OCI-LY3 (cell line): ENCODE results near the gene RCN2.
A peak's percentile ranks its signal among the peaks of the same experiment; 100 is the strongest.

Source experiments
- H2AFZ ChIP-seq: fragments of 200-600, 300-600 bp; shearing (Covaris generic); 2 replicates; pipeline ENCODE4 v1.6.0; 2014; ENCODE audit warnings: antibody characterized with exemption, low read depth, low read length
- H3K27ac ChIP-seq: fragments of 200-600, 300-600 bp; sonication (generic); 2 replicates; pipeline ENCODE4 v1.5.1; 2014; ENCODE audit warnings: mild to moderate bottlenecking, low read length, moderate library complexity, mixed read lengths
- H3K27me3 ChIP-seq: fragments of 200-600, 300-600 bp; sonication (generic); 2 replicates; pipeline ENCODE4 v1.6.1; 2014; ENCODE audit warnings: low read depth, low read length, mixed read lengths
- H3K36me3 ChIP-seq: fragments of 200-600, 300-600 bp; sonication (generic); replicated peaks from 2 replicates; pipeline ENCODE3; 2014; ENCODE audit warnings: low read depth, low read length, mixed read lengths
- H3K4me1 ChIP-seq: fragments of 300-600, 200-600 bp; sonication (generic); 2 replicates; pipeline ENCODE4 v1.6.1; 2014; ENCODE audit warnings: low read length, mixed read lengths
- H3K4me2 ChIP-seq: fragments of 200-600, 300-600 bp; sonication (generic); 2 replicates; pipeline ENCODE4 v1.6.1; 2014; ENCODE audit warnings: low read length, mixed read lengths
- H3K4me3 ChIP-seq: fragments of 300-600, 200-600 bp; sonication (generic); 2 replicates; pipeline ENCODE4 v1.5.1; 2014; ENCODE audit warnings: antibody characterized with exemption, mild to moderate bottlenecking, low read length, moderate library complexity
- H3K79me2 ChIP-seq: fragments of 300-600, 200-600 bp; shearing (Covaris generic); 2 replicates; pipeline ENCODE4 v1.6.1; 2014; ENCODE audit warnings: mild to moderate bottlenecking, low read length, mixed read lengths
- H3K9ac ChIP-seq: fragments of 300-600, 200-600 bp; shearing (Covaris generic); 2 replicates; pipeline ENCODE4 v1.6.0; 2014; ENCODE audit warnings: mild to moderate bottlenecking, low read length, moderate library complexity
- H3K9me3 ChIP-seq: fragments of 200-600, 300-600 bp; shearing (Covaris generic); 2 replicates; pipeline ENCODE4 v1.6.1; 2014; ENCODE audit warnings: low read length, mixed read lengths; ENCODE audit not compliant: insufficient read depth
- H4K20me1 ChIP-seq: fragments of 200-600, 300-600 bp; sonication (generic); 2 replicates; pipeline ENCODE4 v1.6.1; 2016; ENCODE audit warnings: low read length, mixed read lengths; ENCODE audit not compliant: insufficient read depth
- CTCF ChIP-seq: fragments of 200-600, 300-600 bp; sonication (generic); IDR thresholded peaks from 2 replicates; pipeline ENCODE4 v1.5.1; 2014; ENCODE audit warnings: antibody characterized with exemption, low read length, low read depth
- EZH2phosphoT487 ChIP-seq: fragments of 200-600 bp; shearing (Covaris generic); IDR thresholded peaks from 2 replicates; pipeline ENCODE4 v1.6.1; 2018; ENCODE audit warnings: antibody characterized with exemption, mixed run types, low read depth

The RCN2 gene

GRCh38 chr15:76953913-76954312, 22.4 kb downstream of the RCN2 start:
- Histone ChIP-seq H3K79me2 (no peaks in the 10 kb centered on the region), H2AFZ (no peak overlapping the region), H3K4me3 (no peak overlapping the region), H3K36me3 (peaks cover 17% of the 10 kb centered on the region), H3K9me3 (no peaks in the 10 kb centered on the region), H3K4me2 (no peak overlapping the region), H3K9ac (no peak overlapping the region), H3K27me3 (no peaks in the 10 kb centered on the region), H3K27ac (no peak overlapping the region), H4K20me1 (no peaks in the 10 kb centered on the region), H3K4me1 (no peaks in the 10 kb centered on the region)
- TF ChIP-seq EZH2phosphoT487 = no peak
- no peak for TF ChIP-seq CTCF

- Histone ChIP-seq H3K27ac (no peak overlapping the region), H3K4me2 (no peak overlapping the region), H3K9ac (no peak overlapping the region), H3K4me1 (no peaks in the 10 kb centered on the region), H4K20me1 (no peaks in the 10 kb centered on the region), H3K36me3 (peaks cover 12% of the 10 kb centered on the region), H3K4me3 (no peak overlapping the region), H3K27me3 (no peaks in the 10 kb centered on the region), H3K79me2 (no peaks in the 10 kb centered on the region), H3K9me3 (no peaks in the 10 kb centered on the region), H2AFZ (no peak overlapping the region)
- TF ChIP-seq EZH2phosphoT487 (no peak), CTCF (no peak)
These were observed 23.2 kb downstream of the RCN2 start for GRCh38 chr15:76954744-76955143.

- TF ChIP-seq EZH2phosphoT487 (no peak), CTCF (no peak)
- peaks cover 28% of the 10 kb centered on the region for H3K4me1 ChIP-seq
These were observed 29.9 kb downstream of the RCN2 start for GRCh38 chr15:76961268-76962011.

GRCh38 chr15:76962337-76963013, 30.9 kb downstream of the RCN2 start:
- H2AFZ ChIP-seq = peak overlapping the region; percentile 91
- no peaks in the 10 kb centered on the region for H3K36me3 ChIP-seq
- H3K27ac ChIP-seq = peak overlapping the region; percentile 39
- peaks cover 33% of the 10 kb centered on the region for H3K4me1 ChIP-seq
- H3K4me3 ChIP-seq = peak overlapping the region; percentile 51
- peak overlapping the region; percentile 31; the same call in 1 of the 2 replicates for H3K9ac ChIP-seq
- H3K9me3 ChIP-seq = no peaks in the 10 kb centered on the region
- H4K20me1 ChIP-seq = no peaks in the 10 kb centered on the region
- TF ChIP-seq EZH2phosphoT487 (no peak), CTCF (peak; percentile 7; the same call in 1 of the 2 replicates)
- peaks cover 18% of the 10 kb centered on the region for H3K27me3 ChIP-seq
- peak overlapping the region; percentile 68 for H3K4me2 ChIP-seq
- H3K79me2 ChIP-seq = no peaks in the 10 kb centered on the region

More at GRCh38 chr15:76961268-76962011, 29.9 kb downstream of the RCN2 start:
- peaks cover 18% of the 10 kb centered on the region for H3K27me3 ChIP-seq
- H3K9me3 ChIP-seq = no peaks in the 10 kb centered on the region
- no peaks in the 10 kb centered on the region for H4K20me1 ChIP-seq
- peak overlapping the region; percentile 91 for H2AFZ ChIP-seq
- no peaks in the 10 kb centered on the region for H3K79me2 ChIP-seq
- peak overlapping the region; percentile 68 for H3K4me2 ChIP-seq
- H3K9ac ChIP-seq = peak overlapping the region; percentile 31; the same call in 1 of the 2 replicates
- H3K27ac ChIP-seq = peak overlapping the region; percentile 39; the same call in 1 of the 2 replicates
- H3K36me3 ChIP-seq = no peaks in the 10 kb centered on the region
- peak overlapping the region; percentile 51 for H3K4me3 ChIP-seq
